AG04450 (cell line): Measurements from ENCODE around the gene KCNQ2. TPM values are rescaled to one million over a fixed set of nuclear protein-coding genes. Genes with fewer than 3 reads are reported as not detected.

Experiments
- CTCF ChIA-PET: fragments of 300-600, 350-600 bp; formaldehyde crosslinking; extraction: SDS; loops from one replicate; lab custom pipeline; 2022; ENCODE audit warnings: antibody characterized with exemption, inconsistent platforms; lab: Charles Lee
- POLR2A ChIA-PET: fragments of 350-600 bp; formaldehyde crosslinking; extraction: SDS; loops from one replicate; lab custom pipeline; 2021; ENCODE audit warnings: antibody characterized with exemption, inconsistent platforms; lab: Yijun Ruan, JAX
- DNase-seq: peaks from one replicate; pipeline ENCODE4 v3.0.0-alpha.2; 2011; ENCODE audit warnings: low read depth, low spot score
- H3K27ac ChIP-seq: one replicate; pipeline ENCODE4 v1.5.1; 2012; ENCODE audit warnings: low read depth, low read length, control low read depth
- H3K27me3 ChIP-seq: one replicate; pipeline ENCODE4 v1.6.0; 2012; ENCODE audit warnings: low read length; ENCODE audit not compliant: control insufficient read depth, insufficient read depth
- H3K4me3 ChIP-seq: 2 replicates; pipeline ENCODE4 v1.5.1; 2011; ENCODE audit warnings: mild to moderate bottlenecking, low read depth, low read length, control low read depth
- H3K9me3 ChIP-seq: 2 replicates; pipeline ENCODE4 v1.5.1; 2012; ENCODE audit warnings: low read length; ENCODE audit not compliant: control insufficient read depth, insufficient read depth
- polyA plus RNA-seq: library from polyadenylated mRNA; depleted of rRNA; stranded (reverse); fragments of >200 nt; gene quantifications from 2 replicates; pipeline ENCODE4 v1.2.3, GENCODE V29; 2011
- TF ChIP-seq, protein P1 (sequence below): IDR thresholded peaks from 2 replicates; pipeline ENCODE4 v1.5.1; 2011; ENCODE audit warnings: low read depth, low read length, control low read depth, inconsistent platforms

Gene KCNQ2
- polyA plus RNA-seq, 1 experiment, result not detected

DNA sequence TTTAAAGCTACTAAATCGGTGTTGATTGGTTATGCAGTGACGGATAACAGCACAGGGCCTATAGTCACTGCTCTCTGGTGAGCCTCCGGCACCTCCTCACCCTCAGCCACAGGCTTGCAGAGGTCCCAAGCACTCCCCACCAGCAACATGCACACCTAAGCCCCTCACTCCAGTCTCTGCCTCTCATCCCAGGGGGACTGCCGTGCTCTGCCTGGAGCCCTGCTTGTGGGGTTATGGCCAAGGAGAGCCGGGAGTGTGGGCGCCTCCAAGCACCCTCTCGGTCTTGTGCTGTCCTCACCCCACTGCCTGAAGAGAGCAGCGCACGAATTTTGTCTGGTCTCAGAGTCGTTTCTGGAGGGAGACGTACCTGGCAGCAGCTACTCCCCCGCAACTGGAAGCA is 33.3 kb upstream of the KCNQ2 start:
- H3K9me3 ChIP-seq, result peaks cover 21% of the 10 kb centered on the region
- POLR2A ChIA-PET, result no interaction called here
- peaks cover 39% of the 10 kb centered on the region for H3K27me3 ChIP-seq
- TF ChIP-seq, protein P1, sequence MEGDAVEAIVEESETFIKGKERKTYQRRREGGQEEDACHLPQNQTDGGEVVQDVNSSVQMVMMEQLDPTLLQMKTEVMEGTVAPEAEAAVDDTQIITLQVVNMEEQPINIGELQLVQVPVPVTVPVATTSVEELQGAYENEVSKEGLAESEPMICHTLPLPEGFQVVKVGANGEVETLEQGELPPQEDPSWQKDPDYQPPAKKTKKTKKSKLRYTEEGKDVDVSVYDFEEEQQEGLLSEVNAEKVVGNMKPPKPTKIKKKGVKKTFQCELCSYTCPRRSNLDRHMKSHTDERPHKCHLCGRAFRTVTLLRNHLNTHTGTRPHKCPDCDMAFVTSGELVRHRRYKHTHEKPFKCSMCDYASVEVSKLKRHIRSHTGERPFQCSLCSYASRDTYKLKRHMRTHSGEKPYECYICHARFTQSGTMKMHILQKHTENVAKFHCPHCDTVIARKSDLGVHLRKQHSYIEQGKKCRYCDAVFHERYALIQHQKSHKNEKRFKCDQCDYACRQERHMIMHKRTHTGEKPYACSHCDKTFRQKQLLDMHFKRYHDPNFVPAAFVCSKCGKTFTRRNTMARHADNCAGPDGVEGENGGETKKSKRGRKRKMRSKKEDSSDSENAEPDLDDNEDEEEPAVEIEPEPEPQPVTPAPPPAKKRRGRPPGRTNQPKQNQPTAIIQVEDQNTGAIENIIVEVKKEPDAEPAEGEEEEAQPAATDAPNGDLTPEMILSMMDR, result no peak
- CTCF ChIA-PET, result no interaction called here
- no peak overlapping the region for H3K27ac ChIP-seq
- no peak for DNase-seq
- no peak overlapping the region for H3K4me3 ChIP-seq

DNA sequence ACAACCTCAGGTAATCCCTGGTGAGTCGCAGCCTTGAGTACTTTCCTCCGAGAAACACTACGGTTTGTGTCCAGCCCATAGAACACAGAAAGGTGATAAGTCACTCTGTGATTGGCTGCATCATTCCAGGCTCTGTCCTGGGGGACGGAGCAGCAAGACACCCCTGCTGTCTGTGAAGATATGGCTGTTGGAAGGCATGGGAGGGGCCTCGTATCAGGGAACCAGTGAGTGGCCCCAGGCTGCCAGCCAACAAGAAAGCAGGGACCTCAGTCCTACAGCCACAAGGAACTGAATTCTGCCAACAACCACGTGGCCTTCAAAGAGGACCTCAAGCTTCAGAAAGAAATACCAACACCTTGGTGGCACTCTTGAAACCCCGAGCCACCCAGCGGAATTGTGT is 32.8 kb upstream of the KCNQ2 start:
- no peak overlapping the region for H3K4me3 ChIP-seq
- POLR2A ChIA-PET, result no interaction called here
- DNase-seq, result no peak
- no peak overlapping the region for H3K27ac ChIP-seq
- H3K27me3 ChIP-seq, result peaks cover 40% of the 10 kb centered on the region
- CTCF ChIA-PET, result no interaction called here
- H3K9me3 ChIP-seq, result peaks cover 21% of the 10 kb centered on the region
- TF ChIP-seq, protein P1, result no peak

DNA sequence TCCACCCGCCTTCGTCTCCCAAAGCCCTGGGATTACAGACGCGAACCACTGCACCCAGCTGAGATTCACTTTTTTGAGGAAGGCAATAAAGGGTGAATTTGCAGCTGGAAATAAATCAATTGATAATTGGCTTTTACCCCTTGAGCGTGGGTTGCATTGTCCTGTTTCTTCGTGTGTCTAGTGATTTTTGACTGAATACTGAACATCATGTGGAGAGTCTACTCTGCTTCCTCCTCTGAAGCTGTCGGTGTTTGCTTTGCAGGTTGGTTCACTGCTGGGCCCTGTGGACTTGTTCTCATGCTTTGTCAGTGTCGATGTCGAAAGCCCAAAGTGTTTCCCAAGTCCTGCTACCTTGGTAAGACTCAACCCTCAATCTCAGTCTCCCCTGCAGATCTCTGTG is 32.2 kb upstream of the KCNQ2 start:
- H3K9me3 ChIP-seq, result peaks cover 21% of the 10 kb centered on the region
- H3K27me3 ChIP-seq, result peaks cover 47% of the 10 kb centered on the region
- no peak overlapping the region for H3K27ac ChIP-seq
- no peak for DNase-seq
- TF ChIP-seq, protein P1, result no peak
- no peak overlapping the region for H3K4me3 ChIP-seq
- POLR2A ChIA-PET, result no interaction called here
- CTCF ChIA-PET, result no interaction called here

DNA sequence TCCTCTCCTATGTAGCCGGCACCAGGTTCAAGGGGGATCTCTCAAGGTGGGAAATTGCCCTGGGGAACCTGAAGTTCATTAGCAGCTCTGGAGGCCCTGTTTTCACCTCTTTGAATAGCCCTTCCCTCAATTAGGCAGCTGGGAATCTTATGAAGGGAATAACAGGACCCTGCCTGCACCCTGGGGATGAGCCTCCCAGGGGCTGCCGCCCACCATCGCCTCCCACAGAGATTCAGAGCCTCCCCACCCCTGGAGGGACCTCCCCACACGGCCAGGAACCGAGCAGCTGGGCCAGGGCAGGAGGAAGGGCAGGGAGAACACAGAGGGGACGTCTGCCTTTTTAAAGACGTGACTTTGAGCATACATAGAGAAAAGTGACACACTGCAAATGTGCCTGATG is 31.1 kb upstream of the KCNQ2 start:
- H3K27me3 ChIP-seq, result peaks cover 53% of the 10 kb centered on the region

DNA sequence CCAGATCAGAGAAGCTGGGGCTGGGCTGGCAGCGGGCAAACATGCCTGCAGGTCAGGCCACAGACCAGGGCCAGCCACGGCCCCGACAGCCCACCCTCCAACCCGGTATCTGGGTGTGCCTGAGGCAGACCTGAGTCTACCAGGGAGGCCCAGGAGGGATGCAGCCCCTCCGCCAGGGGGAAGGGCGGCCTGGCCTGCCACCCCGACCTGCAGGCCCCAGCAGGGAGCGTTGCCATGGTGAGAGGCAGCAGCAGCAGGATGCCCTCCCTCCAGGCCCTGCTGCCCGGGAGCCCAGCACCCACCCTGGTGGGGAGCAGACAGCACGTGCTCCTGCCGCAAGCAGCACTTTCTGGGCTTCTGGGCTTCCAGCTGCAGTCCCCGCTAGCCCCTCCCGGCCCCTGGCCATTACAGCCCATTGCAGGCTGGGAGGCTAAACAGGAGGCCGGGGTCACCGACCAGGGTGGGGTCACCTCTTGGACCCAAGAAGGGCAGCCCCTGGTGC is 30.3 kb upstream of the KCNQ2 start:
- DNase-seq, result no peak
- Histone ChIP-seq H3K9me3 (peaks cover 19% of the 10 kb centered on the region), H3K27me3 (peaks cover 58% of the 10 kb centered on the region), H3K4me3 (no peak overlapping the region), H3K27ac (no peak overlapping the region)
- ChIA-PET CTCF (no interaction called here), POLR2A (no interaction called here)
- TF ChIP-seq, protein P1, result no peak

More for the DNA sequence above, 31.1 kb upstream of the KCNQ2 start:
- no peak overlapping the region for H3K4me3 ChIP-seq
- TF ChIP-seq, protein P1, result no peak
- H3K27ac ChIP-seq, result no peak overlapping the region
- H3K9me3 ChIP-seq, result peaks cover 21% of the 10 kb centered on the region
- DNase-seq, result no peak
- CTCF ChIA-PET, result no interaction called here
- POLR2A ChIA-PET, result no interaction called here
